T-helper 22 cell (primary cell): ENCODE results near the gene BMP7.

Source experiments
- DNase-seq: peaks from one replicate; pipeline ENCODE4 v3.0.0-alpha.2; 2020; ENCODE audit warnings: low read depth

Gene BMP7

DNA sequence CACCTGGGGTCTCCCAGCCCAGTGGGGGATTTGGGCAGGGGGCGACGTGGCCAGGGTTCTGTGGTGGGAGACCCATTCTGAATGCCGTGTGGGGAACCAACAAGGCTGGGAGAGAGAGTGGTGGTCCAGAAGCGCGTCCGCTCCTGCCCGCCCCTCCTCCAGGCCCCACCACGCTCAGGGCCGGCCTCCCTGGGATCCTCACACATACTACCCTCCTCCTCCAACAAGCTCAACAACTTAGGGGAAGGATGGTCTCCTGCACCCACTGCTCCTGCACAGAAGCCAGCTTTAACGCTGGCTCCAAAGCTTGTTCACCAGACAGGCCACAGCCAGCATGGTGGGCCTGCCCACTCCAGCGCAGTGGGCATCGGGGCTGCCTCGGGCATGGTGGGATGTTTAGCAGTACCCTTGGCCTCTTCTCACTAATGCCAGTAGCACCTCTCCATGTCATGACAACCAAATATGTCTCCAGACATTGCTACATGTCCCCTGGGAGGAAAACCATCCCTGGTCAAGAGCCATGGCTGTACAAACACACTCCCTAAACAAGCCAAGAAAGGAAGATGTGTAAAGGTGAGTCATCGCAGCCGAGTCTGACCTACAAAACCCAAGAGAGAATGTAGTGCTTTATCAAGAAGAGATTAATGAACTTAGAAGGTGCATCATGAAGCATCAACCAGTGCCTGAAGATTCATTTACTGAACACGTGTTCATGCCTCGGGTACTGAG, 75.7 kb downstream of the BMP7 start:
- no peak for DNase-seq

DNA sequence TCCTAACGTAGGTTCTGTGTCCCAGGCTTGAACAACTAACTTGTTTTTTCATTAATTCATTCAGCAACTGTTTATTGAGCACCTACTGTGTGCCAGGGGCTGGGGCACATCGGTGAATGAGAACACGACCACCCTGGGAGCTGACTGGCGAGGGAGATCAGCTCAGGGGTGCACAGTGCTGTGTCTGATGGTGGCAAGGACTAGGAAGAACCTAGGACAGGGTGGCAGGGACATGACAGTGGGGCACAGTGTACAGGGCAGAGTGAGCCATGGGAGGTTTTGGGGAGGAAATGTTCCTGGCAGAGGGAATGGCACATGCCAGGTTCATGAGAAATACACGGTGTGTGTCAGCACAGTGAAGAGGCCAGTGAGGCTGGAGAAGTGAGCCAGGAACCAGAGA, 76.7 kb downstream of the BMP7 start:
- no peak for DNase-seq

DNA sequence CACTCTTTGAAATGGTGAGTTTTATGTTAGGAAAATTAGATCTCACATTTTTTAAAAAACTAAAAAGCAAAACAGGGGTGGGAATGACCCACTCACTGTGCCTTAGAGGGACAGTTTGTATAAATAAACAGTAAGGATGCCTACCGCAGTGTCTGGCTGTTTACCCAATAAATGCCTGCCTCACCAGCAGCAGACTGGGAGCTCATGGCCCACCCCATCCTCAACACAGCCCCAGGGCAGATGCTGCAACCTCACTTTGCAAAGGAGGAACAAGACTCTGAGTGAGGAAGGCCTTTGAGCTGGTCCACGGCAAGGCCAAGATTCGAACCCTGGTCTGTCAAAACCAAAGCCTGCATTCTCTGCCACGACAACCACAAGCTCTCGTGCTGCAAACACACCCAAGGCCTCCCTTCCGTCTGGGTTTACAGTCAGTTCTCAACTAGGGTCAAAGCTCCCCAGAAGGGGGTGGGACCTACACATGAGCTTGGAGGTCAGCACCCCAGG, 77.8 kb downstream of the BMP7 start:
- DNase-seq: no peak

DNA sequence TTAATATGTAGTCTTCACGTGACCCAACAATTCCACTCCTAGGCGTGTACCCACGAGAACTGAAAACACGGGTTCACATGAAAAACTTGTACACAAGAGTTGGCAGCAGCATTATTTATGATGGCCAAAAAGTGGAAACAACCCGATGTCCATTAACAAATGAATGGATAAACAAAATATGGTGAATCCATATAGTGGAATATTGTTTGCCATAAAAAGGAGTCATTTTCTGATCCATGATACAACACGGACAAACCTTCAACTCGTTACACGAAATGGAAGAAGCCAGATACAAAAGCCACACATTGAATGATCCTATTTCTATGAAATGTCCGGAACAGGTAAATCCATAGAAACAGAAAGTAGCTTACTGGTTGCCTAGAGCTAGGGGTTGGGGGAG, 78.4 kb downstream of the BMP7 start:
- no peak for DNase-seq

DNA sequence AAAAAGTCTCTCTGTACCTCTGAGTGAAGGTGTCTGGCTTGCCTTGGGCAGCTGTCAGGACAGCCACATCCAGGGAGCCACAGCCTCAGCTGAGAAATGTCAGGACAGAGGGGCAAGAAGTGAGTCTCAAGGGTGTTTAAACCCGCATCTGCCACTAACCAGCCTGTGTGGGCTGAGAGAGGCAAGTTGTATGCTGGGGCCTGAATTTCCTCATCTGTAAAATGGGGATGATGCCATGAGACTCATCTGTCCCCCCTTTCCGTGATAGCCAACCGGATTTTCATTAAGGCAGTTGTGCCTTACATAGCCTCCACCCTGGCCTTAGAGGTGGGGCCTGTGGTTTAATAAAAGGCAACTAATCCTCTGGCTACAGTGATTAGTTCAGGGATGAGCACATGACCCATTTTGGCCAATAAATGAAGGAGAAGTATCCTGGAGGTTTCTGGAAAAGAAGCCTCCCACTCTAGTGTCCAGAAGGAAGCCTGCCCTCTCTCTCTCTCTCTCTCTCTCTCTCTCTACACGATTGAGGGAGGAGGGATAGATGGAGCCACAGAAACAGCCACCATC, 79.3 kb downstream of the BMP7 start:
- DNase-seq: no peak

DNA sequence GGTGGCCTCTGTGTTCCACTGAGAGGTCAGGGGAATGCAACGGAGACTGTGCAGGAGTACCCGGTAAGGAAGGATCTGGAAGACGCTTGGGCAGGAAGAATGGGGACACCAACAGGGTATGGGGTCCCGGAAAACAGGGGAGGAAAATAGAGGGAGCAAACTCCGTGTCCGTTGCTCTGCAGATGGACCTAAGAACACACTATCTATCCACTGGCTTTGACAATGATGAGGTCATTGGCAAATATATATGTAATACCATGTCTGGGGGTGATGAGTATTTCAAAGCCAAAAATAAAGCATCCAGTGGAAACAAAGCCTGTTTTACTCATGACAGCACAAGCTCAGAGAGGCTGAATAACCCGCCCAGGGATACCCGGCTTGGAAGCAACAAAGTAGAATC, 80.2 kb downstream of the BMP7 start:
- no peak for DNase-seq

DNA sequence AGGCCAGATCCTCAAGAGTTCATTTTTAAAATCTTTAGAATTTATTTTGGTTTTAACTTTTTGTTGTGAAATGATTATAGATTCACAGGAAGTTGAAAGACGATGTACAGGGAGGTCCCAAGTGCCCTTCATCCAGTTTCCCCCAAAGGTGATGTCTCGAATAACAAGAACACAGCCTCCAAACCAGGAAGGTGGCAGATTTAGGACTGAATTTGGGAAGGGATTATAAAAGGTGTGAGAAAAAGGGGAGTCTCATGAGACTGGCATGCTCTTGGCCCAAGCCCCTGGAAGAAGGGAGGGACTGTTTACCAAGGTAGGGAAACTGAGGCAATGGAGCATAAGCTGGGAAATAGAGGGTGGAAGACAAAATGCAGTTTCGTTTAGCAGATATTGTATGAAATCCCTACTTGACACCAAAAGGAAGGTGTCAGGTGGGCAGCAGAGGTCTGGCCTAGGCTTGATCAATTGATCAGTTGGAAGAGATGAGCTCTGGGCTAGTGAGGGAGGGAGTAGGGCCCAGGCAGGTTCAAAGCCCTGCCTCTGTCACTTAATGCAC, 81.2 kb downstream of the BMP7 start:
- DNase-seq: no peak

DNA sequence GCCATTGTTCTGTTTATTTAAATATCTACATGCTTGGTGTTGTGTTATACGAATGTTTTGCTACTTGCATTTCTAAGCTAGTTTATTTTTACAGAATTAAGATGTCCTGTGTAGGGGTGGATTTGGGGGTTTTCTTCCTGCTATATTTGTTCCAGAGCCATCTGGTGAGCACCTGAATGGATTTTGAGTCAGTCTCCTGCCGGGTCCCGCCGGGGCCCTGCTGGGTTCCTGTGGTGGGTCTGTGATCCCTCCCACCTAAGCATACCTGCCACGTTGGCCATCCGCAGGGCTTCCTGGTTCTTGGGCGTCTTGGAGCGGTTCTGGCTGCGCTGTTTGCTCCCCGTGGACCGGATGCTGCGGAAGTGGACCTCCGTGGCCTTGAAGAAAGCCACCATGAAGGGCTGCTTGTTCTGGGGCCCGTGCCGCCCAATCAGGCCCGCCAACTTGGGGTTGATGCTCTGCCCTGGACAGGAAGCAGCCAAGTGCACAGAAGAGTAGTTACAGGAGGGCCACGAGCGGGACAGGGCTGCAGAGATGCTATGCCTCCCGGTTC, 82.9 kb downstream of the BMP7 start:
- no peak for DNase-seq

DNA sequence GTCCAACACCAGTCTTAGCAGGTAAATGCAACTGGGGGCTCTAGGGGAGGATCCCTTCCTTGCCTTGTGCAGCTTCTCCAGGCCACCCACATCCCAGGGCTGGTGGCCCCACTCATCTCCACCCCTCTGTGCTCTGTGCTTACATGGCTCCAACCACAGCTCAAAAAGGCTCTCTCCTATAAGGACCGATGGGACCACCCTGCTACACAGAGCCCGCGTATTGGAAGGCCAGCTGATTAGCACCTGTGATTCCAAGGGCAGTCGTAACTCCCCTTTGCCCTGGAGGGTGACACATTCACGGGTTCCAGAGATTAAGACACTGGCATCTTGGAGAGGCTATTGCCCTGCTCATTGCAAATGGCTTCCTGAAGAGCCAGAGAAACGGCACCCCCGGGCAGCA, 84.8 kb downstream of the BMP7 start:
- DNase-seq: no peak

DNA sequence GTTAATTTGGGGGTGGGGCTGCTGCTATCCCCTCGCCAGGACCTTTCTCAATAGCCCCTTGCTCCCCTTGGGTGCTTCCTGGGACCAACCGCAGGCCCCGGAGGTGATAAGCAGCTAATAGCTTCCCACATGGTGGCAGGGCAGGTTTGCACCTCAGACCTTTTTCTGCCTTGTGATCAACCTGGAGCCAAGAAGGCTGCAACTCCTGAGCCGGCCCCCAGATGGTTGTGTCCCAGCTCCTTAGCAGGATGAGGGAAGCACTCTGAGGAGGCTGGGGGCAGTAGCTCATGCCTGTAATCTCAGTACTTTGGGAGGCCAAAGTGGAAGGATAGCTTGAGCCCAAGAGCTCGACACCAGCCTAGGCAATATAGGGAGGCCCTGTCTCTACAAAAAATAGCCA, 85.5 kb downstream of the BMP7 start:
- DNase-seq: no peak

DNA sequence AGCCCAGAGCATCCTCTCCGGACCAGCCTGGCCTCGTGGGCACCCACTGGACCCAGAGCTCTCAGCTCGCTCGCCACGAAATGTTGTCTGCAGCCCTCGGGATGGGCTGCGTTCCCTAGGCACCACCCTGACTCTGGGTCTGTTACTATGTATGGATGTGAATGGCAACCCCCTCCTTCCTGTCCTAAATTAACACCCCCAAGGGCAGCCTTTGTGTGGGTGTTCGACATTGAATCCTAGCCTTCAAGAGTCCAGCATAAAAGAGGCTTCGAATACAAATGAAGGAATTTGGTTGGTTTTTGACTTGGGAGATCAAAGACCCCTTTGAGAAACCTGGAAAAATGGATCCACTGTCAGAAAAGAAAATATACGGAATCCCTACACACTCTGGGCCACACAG, 86.1 kb downstream of the BMP7 start:
- DNase-seq: no peak

DNA sequence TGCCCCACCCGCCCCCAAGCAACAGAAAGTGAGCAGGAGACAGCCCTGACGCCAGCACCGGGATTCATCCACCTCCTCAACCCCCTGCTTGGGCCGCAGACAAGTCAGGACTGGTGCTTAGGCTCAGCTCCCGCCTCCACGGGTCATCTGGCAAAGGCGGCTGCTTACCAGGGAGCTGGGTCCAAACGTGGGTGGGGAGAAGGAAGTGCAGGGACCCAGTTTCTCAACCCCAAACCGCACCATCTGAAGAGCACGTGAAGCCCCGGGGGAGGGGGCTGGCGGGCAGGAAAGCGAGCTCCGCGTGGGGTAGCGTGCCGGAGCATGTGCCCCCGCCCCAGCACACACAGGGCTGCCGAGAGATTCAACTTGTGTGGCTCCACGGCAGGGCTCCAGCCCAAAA, 87.2 kb downstream of the BMP7 start:
- DNase-seq: no peak

DNA sequence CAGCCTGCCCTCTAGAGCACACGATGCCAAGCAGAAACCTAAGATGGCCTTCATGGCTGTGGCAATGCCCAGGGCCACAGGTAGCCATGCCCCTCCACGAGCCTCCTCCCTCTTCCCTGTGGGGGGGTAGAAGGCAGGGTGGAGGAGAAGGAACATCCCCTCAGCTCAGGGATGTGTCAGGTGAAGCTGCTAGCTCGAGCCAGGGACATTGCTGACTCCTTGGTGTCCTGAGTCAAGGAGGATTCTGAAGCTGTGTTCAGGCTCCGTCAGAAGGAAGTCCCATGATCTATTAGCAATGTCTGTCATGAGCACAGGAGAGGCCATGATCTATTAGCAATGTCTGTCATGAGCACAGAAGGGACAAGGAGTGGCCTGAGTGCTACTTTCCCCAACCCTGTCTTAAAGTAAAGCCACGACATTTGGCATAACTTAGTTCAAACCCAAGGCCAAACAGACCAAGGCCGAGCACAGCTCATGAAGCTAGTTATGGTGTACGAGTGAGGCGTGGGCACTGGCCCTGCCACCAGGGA, 87.8 kb downstream of the BMP7 start:
- no peak for DNase-seq

DNA sequence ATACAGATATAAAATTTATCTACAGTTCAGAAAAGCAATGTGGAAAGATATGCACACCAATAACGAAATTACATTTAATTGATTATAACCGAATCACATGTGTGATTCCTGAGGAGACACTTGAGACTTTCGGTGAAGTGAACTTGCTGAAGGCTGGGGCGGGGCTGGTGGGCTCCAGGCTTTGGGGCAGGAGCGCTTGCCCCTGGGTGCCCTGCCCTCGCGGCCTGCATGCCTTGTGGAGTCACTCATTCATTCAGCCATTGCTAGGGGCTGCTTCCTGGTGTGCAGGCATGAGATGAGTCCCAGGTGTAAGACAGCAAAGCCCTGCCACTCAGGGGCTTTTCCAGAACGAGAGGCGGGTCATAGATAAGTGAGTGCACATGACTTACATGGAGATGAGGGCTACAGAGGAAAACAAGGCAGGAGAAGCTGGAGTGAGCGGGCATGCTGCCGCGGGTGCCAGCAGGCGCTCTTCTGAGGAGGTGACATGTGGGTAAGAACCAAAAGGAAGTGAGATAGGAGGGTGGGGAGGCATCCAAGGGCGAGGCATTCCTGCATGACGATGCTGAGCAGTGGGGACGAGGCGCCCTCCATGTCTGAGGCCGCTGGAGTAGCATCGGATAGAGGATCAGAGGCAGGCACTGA, 88.7 kb downstream of the BMP7 start:
- DNase-seq: no peak

DNA sequence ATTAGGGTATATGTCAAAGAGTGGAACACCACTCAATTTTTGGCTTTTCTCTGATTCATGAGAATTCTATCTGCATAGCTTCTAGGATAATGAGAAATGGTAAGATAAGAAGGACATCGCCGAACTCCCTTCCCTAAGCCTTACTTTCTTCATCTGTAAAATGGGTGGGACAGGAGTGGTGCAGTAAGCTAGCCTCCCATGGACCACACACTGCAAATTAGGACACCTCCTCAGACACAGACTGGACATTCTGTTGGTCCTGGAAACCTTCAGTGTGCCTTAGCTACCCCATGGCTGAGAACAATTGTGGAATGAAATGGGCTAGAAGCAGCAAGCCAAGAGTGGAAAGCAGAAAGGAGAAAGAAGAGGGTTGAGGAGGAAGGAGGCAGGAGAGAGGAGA, 89.6 kb downstream of the BMP7 start:
- DNase-seq: no peak

DNA sequence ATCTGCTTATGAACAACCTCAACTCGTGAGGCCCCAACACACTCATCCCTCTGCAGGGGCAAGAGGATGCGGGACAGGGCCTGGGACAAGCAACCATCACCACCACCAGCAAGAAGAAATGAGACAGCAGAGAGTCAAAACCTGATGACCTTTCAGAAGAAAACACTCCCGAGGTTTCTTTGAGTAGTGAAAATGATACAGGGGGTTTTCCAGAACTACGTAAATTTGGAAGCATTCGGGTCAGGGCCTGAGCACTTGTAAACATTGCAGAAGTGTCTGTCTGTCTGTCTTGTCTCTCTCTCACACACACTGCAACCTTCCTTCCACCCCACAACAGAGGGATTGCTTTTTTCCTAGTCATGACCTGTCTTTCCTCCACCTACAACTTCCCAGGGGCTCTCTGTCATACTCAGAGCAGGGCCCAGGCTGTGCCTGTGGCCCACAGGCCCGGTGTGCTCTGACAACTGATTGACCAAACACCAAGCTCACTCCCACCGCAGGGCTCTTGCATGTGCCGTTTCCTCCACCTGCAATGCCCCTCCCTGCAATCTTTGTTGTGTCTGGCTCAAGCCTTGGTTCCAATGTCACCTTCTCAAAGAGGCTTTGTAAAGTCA, 90.9 kb downstream of the BMP7 start:
- DNase-seq: no peak

DNA sequence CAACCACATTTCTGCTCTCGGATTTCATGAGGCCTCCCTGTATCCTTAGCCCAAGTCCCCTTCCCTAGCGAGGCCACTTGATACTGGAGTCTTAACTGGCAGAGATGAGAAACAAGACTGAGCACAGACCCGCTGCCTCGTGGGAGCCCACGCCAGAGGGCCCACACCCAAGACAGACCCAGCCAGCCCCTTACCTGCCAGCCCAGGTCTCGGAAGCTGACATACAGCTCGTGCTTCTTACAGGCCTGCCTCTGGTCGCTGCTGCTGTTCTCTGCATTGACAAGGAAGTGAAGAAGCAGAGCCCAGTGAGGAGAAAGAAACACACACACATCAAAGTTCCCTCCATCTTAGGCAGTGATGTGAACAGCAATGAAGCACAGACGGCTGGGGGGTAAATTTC, 91.7 kb downstream of the BMP7 start:
- DNase-seq: no peak

DNA sequence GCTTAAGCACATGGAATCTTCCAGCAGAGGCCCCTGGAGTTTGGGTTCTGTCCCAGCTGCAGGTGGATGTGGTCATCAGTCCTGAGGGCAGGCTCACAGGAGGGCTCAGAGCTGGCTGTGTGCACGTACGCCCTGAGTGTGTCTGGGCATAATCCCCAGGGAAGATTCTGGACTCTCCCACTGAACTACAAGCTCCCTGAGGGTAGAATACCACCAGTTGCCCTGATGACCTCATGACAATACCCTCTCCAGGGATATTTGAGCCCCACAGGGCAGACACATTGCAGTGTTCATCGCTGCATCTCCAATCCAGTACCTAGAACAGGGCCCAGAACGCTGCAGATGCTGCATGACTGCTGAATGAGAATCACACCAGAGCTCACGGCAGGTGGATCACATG, 92.5 kb downstream of the BMP7 start:
- DNase-seq: no peak

DNA sequence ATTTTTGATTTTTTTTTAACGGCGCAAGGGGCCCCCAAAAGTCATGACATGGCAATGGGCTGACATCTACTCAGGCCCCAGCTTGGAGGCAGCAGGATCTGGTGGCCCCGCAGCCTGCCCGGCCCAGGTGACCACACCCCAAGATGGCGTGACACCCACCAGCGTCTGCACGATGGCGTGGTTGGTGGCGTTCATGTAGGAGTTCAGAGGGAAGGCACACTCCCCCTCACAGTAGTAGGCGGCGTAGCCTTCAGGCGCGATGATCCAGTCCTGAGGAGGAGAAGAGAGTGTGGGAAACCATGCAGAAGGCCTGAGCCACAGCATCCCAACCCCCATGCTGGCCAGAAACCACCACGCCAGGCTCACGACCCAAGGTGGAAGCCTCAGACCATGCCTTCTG, 93.4 kb downstream of the BMP7 start:
- no peak for DNase-seq

DNA sequence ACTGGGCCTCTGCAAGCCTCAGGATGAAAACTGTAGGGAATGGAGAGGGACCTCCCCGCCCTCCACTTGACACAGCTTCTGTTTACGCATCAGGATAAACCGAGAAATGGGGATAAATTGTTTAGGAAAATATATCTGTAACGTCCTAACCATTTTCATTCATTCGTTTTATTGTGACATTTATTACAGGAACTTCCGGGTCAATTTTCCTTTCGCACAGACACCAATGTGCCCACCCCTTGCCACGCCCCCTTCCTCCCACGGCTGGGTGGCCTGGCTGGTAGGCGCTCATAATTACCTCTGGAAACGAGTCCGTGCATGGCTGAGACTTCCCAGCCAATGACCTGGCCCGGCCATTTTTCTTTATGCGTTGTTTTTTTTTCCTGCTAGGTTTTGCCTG, 96.1 kb downstream of the BMP7 start:
- no peak for DNase-seq

DNA sequence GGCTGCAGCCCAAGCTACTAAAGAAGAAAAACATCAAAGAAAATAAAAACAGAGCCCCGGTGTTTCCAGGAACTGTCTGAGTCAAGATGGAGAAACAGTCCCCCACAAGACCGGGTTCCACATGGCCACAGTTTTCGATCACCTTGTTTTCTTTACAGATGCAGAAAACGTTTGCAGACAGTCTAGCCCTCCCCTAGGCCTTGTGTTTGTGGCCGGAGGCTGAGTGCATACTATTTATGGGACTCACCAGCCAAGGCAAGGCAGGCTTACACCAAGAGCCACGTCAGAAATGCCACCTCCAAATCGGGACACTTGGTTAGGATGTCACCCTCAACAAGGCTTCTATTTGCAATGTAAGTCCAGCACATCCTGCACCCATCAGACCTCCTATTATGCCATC, 97.3 kb downstream of the BMP7 start:
- no peak for DNase-seq

DNA sequence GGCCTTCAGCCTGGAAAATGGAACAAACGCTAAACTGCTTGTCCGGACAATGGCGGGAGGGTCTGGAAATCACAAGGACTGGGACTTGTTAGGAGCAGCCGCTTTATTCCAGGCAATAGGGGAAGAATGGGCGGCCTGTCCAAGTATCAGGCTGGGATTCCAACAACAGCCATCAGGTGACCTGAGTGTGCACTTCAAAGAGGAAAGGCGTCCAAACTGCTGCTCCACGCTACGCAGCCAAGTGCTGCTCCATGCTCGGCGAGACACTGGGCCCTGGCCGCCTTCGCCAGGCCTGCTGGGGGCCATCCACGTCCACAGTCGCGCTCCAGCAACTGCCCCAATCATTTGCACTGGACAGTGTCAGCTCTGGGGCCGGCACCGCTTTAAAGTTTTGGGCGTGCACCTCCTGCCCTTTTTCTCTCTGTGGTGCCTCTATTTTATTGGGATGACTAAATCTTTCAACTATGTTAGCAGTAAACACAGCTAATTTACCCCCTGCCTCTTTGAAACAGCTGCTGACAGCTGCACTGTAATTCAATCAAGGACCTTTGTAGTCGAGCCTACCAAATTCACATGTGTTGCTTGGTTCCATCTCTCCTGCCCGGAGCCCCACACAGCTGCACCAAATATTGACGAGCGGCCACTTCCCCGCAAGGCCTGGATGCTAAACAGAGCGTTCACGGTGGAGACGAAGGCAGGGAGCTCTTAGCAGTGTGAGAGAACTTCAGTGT, 98.3 kb downstream of the BMP7 start:
- no peak for DNase-seq
